Keratinocyte (primary cell): ENCODE results near the gene SRD5A3. TPM values are rescaled to one million over a fixed set of nuclear protein-coding genes. Genes with fewer than 3 reads are reported as not detected.

Source experiments
- DNase-seq: peaks from one replicate; pipeline ENCODE4 v3.0.0-alpha.2; 2011; ENCODE audit warnings: low read depth, missing footprints, low spot score
- FAIRE-seq: peaks from 2 replicates; lab custom pipeline; 2011; peaks lifted over from hg19 to GRCh38; lab: Jason Lieb, UNC
- H2AFZ ChIP-seq: 2 replicates; pipeline ENCODE4 v1.6.0; 2012; ENCODE audit warnings: low read length, control low read depth, inconsistent platforms; ENCODE audit not compliant: control insufficient read depth
- H3K27ac ChIP-seq: 2 replicates; pipeline ENCODE4 v1.5.1; 2011; ENCODE audit warnings: low read length; ENCODE audit not compliant: control insufficient read depth, insufficient read depth
- H3K27me3 ChIP-seq: 3 replicates; pipeline ENCODE4 v1.6.0; 2011; ENCODE audit warnings: low read length; ENCODE audit not compliant: control insufficient read depth, insufficient read depth; ENCODE audit errors: extremely low read depth
- H3K36me3 ChIP-seq, 2 experiments: 2 replicates in 1 of 2; 3 replicates in 1 of 2; pipeline ENCODE4 v1.5.1; 2011; ENCODE audit warnings: low read length in 2 of 2, mild to moderate bottlenecking in 1 of 2; ENCODE audit not compliant: control insufficient read depth in 2 of 2, insufficient read depth in 2 of 2; ENCODE audit errors: extremely low read depth in 1 of 2
- H3K4me1 ChIP-seq: 3 replicates; pipeline ENCODE4 v1.5.1; 2011; ENCODE audit warnings: low read length; ENCODE audit not compliant: control insufficient read depth, insufficient read depth; ENCODE audit errors: extremely low read depth
- H3K4me2 ChIP-seq: 3 replicates; pipeline ENCODE4 v1.6.0; 2011; ENCODE audit warnings: low read depth, low read length; ENCODE audit not compliant: control insufficient read depth, insufficient read depth; ENCODE audit errors: extremely low read depth
- H3K4me3 ChIP-seq, 3 experiments: fragments of 200-600 bp in 1 of 3; sonication (generic) in 1 of 3; 2 replicates in 2 of 3; 3 replicates in 1 of 3; pipeline ENCODE4 v1.5.1; 2011 to 2016; ENCODE audit warnings: low read length in 3 of 3, mild to moderate bottlenecking in 3 of 3, control low read depth in 2 of 3, inconsistent platforms in 1 of 3, low read depth in 1 of 3, mixed read lengths in 1 of 3, mixed run types in 1 of 3, moderate library complexity in 1 of 3; ENCODE audit not compliant: control insufficient read depth in 2 of 3, insufficient read depth in 2 of 3; ENCODE audit errors: extremely low read depth in 1 of 3
- H3K79me2 ChIP-seq: 2 replicates; pipeline ENCODE4 v1.6.0; 2012; ENCODE audit warnings: low read length; ENCODE audit not compliant: control insufficient read depth, insufficient read depth
- H3K9ac ChIP-seq: 3 replicates; pipeline ENCODE4 v1.6.0; 2011; ENCODE audit warnings: low read length; ENCODE audit not compliant: control insufficient read depth, insufficient read depth; ENCODE audit errors: extremely low read depth
- H3K9me1 ChIP-seq: 3 replicates; pipeline ENCODE4 v1.6.0; 2011; ENCODE audit warnings: low read length; ENCODE audit not compliant: control insufficient read depth, insufficient read depth; ENCODE audit errors: extremely low read depth
- H3K9me3 ChIP-seq: 2 replicates; pipeline ENCODE4 v1.5.1; 2012; ENCODE audit warnings: low read depth, low read length; ENCODE audit not compliant: control insufficient read depth
- H4K20me1 ChIP-seq: 3 replicates; pipeline ENCODE4 v1.6.0; 2011; ENCODE audit warnings: low read length; ENCODE audit not compliant: control insufficient read depth, insufficient read depth; ENCODE audit errors: extremely low read depth
- EZH2 ChIP-seq: IDR thresholded peaks from one replicate; pipeline ENCODE4 v1.6.1; 2012; ENCODE audit warnings: inconsistent platforms, mild to moderate bottlenecking, low read length, moderate library complexity
- dilution Hi-C: fragments of 300-500 bp; cut with MboI; formaldehyde crosslinking; loops from one replicate; pipeline ENCODE4 v1.7.0; 2020; ENCODE audit warnings: low sequenced_read_pairs; ENCODE audit not compliant: extremely low pct_ligation_motif_present
- polyA plus RNA-seq, 5 experiments: library from polyadenylated mRNA; depleted of rRNA in 3 of 5; stranded (reverse) in 3 of 5; stranded (forward) in 1 of 5; unstranded in 1 of 5; fragments of >200 nt; gene quantifications; 1 replicate in 1 of 5; 2 replicates in 3 of 5; 3 replicates in 1 of 5; pipeline versions ENCODE4 v1.2.1 to v1.2.3, GENCODE V29; 2011 to 2012; ENCODE audit warnings: missing spikeins in 2 of 5, low read depth in 1 of 5, low replicate concordance in 1 of 5
- TF ChIP-seq, protein P1 (sequence below), 3 experiments: IDR thresholded peaks in 1 of 3; conservative IDR thresholded peaks in 1 of 3; optimal IDR thresholded peaks in 1 of 3; 2 replicates in 2 of 3; 3 replicates in 1 of 3; pipeline versions ENCODE3 to v1.5.1; 2011; ENCODE audit warnings: low read length in 3 of 3, mild to moderate bottlenecking in 3 of 3, moderate library complexity in 2 of 3, control low read depth in 1 of 3, inconsistent platforms in 1 of 3; ENCODE audit not compliant: insufficient read depth in 2 of 3; ENCODE audit errors: extremely low read depth in 1 of 3

Gene SRD5A3
- polyA plus RNA-seq, 1 donor (not counting 4 experiments of a cell fraction or from before 2014, with no cell fraction given) = 15.6 TPM

DNA sequence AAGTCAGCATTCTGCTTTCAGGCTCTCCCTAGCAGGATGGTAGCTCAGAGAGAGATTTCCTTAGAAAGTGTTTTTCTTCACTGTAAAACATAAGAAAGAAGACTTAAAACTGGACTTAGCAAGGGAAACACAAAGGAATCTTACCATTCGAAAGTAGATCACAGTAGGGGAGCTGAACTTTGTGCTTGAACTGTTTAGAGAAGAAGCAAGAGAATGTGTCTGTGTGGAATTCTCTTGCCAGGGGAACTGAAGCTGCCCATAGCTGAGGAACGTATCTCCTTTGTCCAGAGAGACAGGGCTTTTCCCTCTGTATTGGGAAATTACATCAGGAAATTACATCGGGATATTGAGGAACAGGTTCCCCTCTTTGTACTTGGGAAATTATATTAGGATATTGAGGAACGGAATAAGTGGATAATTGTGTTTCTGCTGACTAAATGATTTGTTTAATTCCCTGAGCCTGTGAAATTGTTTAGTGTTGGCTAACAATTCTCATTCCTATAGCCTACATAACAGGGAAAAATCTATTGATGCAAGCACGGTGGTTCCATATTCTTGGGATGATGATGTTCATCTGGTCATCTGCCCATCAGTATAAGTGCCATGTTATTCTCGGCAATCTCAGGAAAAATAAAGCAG is 21.2 kb downstream of the SRD5A3 start:
- Histone ChIP-seq H3K9me1 (no peaks in the 10 kb centered on the region), H3K9ac (no peak overlapping the region), H3K4me2 (no peak overlapping the region), H2AFZ (no peak overlapping the region), H3K27me3 (no peaks in the 10 kb centered on the region), H3K4me3 (no peak overlapping the region), H4K20me1 (no peaks in the 10 kb centered on the region), H3K27ac (no peak overlapping the region), H3K4me1 (no peaks in the 10 kb centered on the region), H3K79me2 (no peaks in the 10 kb centered on the region), H3K9me3 (no peaks in the 10 kb centered on the region), H3K36me3 (peaks cover 0 to 2% of the 10 kb centered on the region in 2 experiments)
- FAIRE-seq (no peak), DNase-seq (no peak)
- dilution Hi-C loops = no loop called here
- no peak for TF ChIP-seq EZH2
- TF ChIP-seq, protein P1, sequence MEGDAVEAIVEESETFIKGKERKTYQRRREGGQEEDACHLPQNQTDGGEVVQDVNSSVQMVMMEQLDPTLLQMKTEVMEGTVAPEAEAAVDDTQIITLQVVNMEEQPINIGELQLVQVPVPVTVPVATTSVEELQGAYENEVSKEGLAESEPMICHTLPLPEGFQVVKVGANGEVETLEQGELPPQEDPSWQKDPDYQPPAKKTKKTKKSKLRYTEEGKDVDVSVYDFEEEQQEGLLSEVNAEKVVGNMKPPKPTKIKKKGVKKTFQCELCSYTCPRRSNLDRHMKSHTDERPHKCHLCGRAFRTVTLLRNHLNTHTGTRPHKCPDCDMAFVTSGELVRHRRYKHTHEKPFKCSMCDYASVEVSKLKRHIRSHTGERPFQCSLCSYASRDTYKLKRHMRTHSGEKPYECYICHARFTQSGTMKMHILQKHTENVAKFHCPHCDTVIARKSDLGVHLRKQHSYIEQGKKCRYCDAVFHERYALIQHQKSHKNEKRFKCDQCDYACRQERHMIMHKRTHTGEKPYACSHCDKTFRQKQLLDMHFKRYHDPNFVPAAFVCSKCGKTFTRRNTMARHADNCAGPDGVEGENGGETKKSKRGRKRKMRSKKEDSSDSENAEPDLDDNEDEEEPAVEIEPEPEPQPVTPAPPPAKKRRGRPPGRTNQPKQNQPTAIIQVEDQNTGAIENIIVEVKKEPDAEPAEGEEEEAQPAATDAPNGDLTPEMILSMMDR (optimal IDR thresholded peaks at IDR 0.05 in 1 of 3, IDR thresholded peaks at IDR 0.05 in 1 of 3, conservative IDR thresholded peaks at IDR 0.05 in 1 of 3; ENCODE audit: extremely low read depth in 1 of 3, insufficient read depth in 2 of 3, low read length in 3 of 3) = no peak

DNA sequence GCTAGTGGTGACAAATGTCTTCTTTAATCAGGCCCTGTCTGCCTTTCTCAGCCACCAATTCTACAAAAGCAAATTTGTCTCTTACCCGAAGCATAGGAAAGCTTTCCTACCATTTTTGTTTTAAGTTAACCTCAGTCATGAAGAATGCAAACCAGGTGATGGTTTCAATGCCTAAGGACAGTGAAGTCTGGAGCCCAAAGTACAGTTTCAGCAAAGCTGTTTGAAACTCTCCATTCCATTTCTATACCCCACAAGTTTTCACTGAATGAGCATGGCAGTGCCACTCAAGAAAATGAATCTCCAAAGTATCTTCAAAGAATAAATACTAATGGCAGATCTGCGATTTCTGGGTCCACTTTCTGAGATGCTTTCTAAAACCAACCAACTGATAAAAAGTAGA is 23.9 kb downstream of the SRD5A3 start:
- Histone ChIP-seq H3K27ac (no peak overlapping the region), H3K27me3 (no peaks in the 10 kb centered on the region), H3K9ac (no peak overlapping the region), H3K9me1 (no peaks in the 10 kb centered on the region), H3K4me1 (no peaks in the 10 kb centered on the region), H3K4me3 (no peak overlapping the region), H2AFZ (no peak overlapping the region), H3K9me3 (no peaks in the 10 kb centered on the region), H3K79me2 (no peaks in the 10 kb centered on the region), H4K20me1 (no peaks in the 10 kb centered on the region), H3K36me3 (no peaks in the 10 kb centered on the region), H3K4me2 (no peak overlapping the region)
- dilution Hi-C loops = no loop called here
- no peak for DNase-seq
- no peak for TF ChIP-seq EZH2
- TF ChIP-seq, protein P1 (optimal IDR thresholded peaks at IDR 0.05 in 1 of 3, IDR thresholded peaks at IDR 0.05 in 1 of 3, conservative IDR thresholded peaks at IDR 0.05 in 1 of 3; ENCODE audit: extremely low read depth in 1 of 3, insufficient read depth in 2 of 3, low read length in 3 of 3) = no peak
- FAIRE-seq = no peak
